ENCODE measurements around the gene PYGO2.

DNA sequence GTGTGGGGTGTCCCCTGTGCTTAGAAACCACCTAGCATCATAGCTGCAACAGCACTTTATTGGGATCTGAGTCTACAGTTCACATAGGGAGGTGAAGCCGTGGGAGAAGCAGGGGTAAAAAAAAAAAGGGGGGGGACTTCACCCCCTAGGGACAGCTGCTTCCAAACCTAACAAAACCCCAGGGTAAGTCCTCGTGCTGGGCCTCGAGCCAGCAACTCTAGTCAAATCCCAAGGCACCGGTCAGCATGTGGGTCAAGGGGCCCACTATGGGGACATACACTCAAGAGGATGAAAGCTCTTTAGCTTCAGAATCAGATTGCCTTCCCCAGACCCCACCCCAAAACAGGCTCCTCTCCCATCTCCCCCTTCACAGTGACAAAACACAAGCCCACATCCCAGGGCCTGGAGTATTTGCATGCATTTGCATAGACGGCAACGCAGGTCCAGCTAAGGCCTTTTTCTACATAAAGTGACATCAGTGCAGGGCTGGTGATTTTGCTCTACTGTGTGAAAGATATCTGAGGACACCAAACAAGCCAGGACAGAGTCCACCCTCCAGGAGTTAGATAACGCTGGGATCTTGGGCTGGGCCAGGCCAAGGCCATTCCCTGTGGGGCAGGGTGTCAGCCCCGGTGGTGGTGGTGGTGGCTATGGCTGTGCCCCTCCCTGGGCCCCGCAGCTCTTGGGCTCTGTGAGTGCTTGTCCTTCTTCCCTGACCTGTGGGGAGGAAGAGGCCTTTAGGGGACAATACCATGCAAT lies 17.0 kb downstream of the PYGO2 start:
- TF ChIP-seq USF2 (IDR thresholded peaks at IDR 0.05; ENCODE audit: low read length) = no peak
- TF ChIP-seq POLR2A (IDR thresholded peaks at IDR 0.05; ENCODE audit: control extremely low read depth in 1 of 2, low read depth in 2 of 2, low read length in 2 of 2) = no peak
- no peak for TF ChIP-seq CEBPB (IDR thresholded peaks at IDR 0.05; ENCODE audit: low read depth, low read length)
- TF ChIP-seq SIN3A (conservative IDR thresholded peaks at IDR 0.05 in 1 of 2, IDR thresholded peaks at IDR 0.05 in 1 of 2; ENCODE audit: low read depth in 1 of 2, low read length in 2 of 2) = no peak
- TF ChIP-seq CTCF (IDR thresholded peaks at IDR 0.05; ENCODE audit: control extremely low read depth in 1 of 3, insufficient read depth in 1 of 3, low read depth in 1 of 3, low read length in 3 of 3) = no peak
- no peak for TF ChIP-seq GABPA (IDR thresholded peaks at IDR 0.05; ENCODE audit: borderline replicate concordance, insufficient read depth, low read length)
- TF ChIP-seq, protein P1, sequence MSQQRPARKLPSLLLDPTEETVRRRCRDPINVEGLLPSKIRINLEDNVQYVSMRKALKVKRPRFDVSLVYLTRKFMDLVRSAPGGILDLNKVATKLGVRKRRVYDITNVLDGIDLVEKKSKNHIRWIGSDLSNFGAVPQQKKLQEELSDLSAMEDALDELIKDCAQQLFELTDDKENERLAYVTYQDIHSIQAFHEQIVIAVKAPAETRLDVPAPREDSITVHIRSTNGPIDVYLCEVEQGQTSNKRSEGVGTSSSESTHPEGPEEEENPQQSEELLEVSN (IDR thresholded peaks at IDR 0.05) = no peak
- TF ChIP-seq KDM1A (IDR thresholded peaks at IDR 0.05; ENCODE audit: borderline replicate concordance, low read length) = no peak
- TF ChIP-seq EZH2 (IDR thresholded peaks at IDR 0.05; ENCODE audit: low read depth, low read length, severe bottlenecking) = no peak
- no peak for TF ChIP-seq SP1 (IDR thresholded peaks at IDR 0.05; ENCODE audit: low read depth, low read length)
- no peak for TF ChIP-seq TAF1 (IDR thresholded peaks at IDR 0.05; ENCODE audit: low read depth, low read length)
- TF ChIP-seq POLR2AphosphoS5 (IDR thresholded peaks at IDR 0.05; ENCODE audit: low read depth, low read length) = no peak

Measured in H1 (cell line).